ENCODE measurements around the gene ST7.

- TF ChIP-seq EZH2 (IDR thresholded peaks at IDR 0.05; ENCODE audit: borderline replicate concordance, insufficient read depth, low read depth, low read length, poor library complexity, severe bottlenecking) = no peak
- no peak for TF ChIP-seq CTCF (IDR thresholded peaks at IDR 0.05)
These were observed 290.1 kb downstream of the ST7 start for GRCh38 chr7:117243390-117243789.
